HCT116 (cell line): Measurements from ENCODE around the gene VRK1. TPM values are rescaled to one million over a fixed set of nuclear protein-coding genes. Genes with fewer than 3 reads are reported as not detected.
"Not testable (repeated sequence)": the region's sequence is repeated elsewhere in the genome, so short reads cannot be mapped to it uniquely, and the experiment has no call there.

Source experiments
- ATAC-seq: fragments of 200-7000 bp; cut with Tn5 transposase; 2 replicates; pipeline ENCODE4 v1.9.1; 2020; ENCODE audit warnings: mild to moderate bottlenecking, moderate library complexity
- BruUV-seq: library from RNA; stranded (reverse); fragments of 400-500 nt; replicated peaks from 2 replicates; lab custom pipeline; 2021; lab: Mats Ljungman, UMichigan
- CTCF ChIA-PET: fragments of 300-600 bp; sonication (Branson Sonifier 250); formaldehyde crosslinking; loops from one replicate; lab custom pipeline; 2021; ENCODE audit warnings: antibody characterized with exemption; lab: Charles Lee
- POLR2A ChIA-PET: fragments of 300-600, 350-600 bp; sonication (Branson Sonifier 250); formaldehyde crosslinking; loops from one replicate; lab custom pipeline; 2021; ENCODE audit warnings: antibody characterized with exemption; lab: Charles Lee
- RAD21 ChIA-PET, 2 experiments: fragments of 300-600 bp; sonication (Branson Sonifier 250); formaldehyde crosslinking; loops; one replicate each; lab custom pipeline; 2023; ENCODE audit warnings: low total read pairs in 2 of 2; ENCODE audit not compliant: uncharacterized antibody in 2 of 2, unreplicated experiment in 2 of 2, low non-redundant PET in 1 of 2; lab: Charles Lee
- DNase-seq: peaks from one replicate; pipeline ENCODE4 v3.0.0-alpha.2; 2010; ENCODE audit warnings: low read depth, low spot score
- H2AFZ ChIP-seq: fragments of 200-600 bp; shearing (Covaris generic), sonication (generic); 2 replicates; pipeline ENCODE4 v1.6.1; 2017; ENCODE audit warnings: low read depth, mixed run types, mixed read lengths, antibody characterized with exemption, low read length; ENCODE audit not compliant: poor library complexity, severe bottlenecking
- H3K27ac ChIP-seq: 2 replicates; pipeline ENCODE4 v1.5.1; 2012; ENCODE audit warnings: low read depth, low read length
- H3K27me3 ChIP-seq: fragments of 200-600 bp; sonication (generic); 2 replicates; pipeline ENCODE4 v1.6.1; 2016; ENCODE audit warnings: mixed run types, low read length, mixed read lengths; ENCODE audit not compliant: insufficient read depth
- H3K36me3 ChIP-seq, 2 experiments: fragments of 200-500 bp in 1 of 2; fragments of 200-600 bp in 1 of 2; sonication (Bioruptor generic) in 1 of 2; sonication (generic) in 1 of 2; 2 replicates each; pipeline versions ENCODE4 v1.5.1 to v1.6.1; 2014 to 2016; ENCODE audit warnings: low read length in 2 of 2, inconsistent platforms in 1 of 2, mixed read lengths in 1 of 2, mixed run types in 1 of 2; ENCODE audit not compliant: insufficient read depth in 2 of 2, control insufficient read depth in 1 of 2
- H3K4me1 ChIP-seq, 2 experiments: fragments of 200-600 bp in 1 of 2; sonication (generic) in 1 of 2; 2 replicates each; pipeline versions ENCODE4 v1.5.1 to v1.6.1; 2012 to 2017; ENCODE audit warnings: low read length in 2 of 2, inconsistent platforms in 1 of 2, mild to moderate bottlenecking in 1 of 2, mixed read lengths in 1 of 2, mixed run types in 1 of 2, moderate library complexity in 1 of 2; ENCODE audit not compliant: insufficient read depth in 2 of 2, control insufficient read depth in 1 of 2
- H3K4me2 ChIP-seq: fragments of 200-600 bp; sonication (generic); 2 replicates; pipeline ENCODE4 v1.6.1; 2017; ENCODE audit warnings: mixed run types, low read length, mixed read lengths
- H3K4me3 ChIP-seq, 2 experiments: fragments of 200-600 bp in 1 of 2; sonication (generic) in 1 of 2; replicated peaks in 1 of 2; 2 replicates each; pipeline ENCODE4 v1.5.1; 2011 to 2016; ENCODE audit warnings: low read length in 2 of 2, control low read depth in 1 of 2, low read depth in 1 of 2, mild to moderate bottlenecking in 1 of 2, mixed read lengths in 1 of 2, mixed run types in 1 of 2
- H3K79me2 ChIP-seq: fragments of 200-600 bp; sonication (generic); 2 replicates; pipeline ENCODE4 v1.6.1; 2017; ENCODE audit warnings: mild to moderate bottlenecking, mixed run types, low read length, moderate library complexity, mixed read lengths; ENCODE audit not compliant: insufficient read depth
- H3K9ac ChIP-seq: fragments of 200-600 bp; sonication (generic); 2 replicates; pipeline ENCODE4 v1.6.1; 2016; ENCODE audit warnings: low read length, mixed read lengths
- H3K9me2 ChIP-seq: fragments of 200-600 bp; sonication (generic), shearing (Covaris generic); 2 replicates; pipeline ENCODE4 v1.6.1; 2017; ENCODE audit warnings: mixed run types, mild to moderate bottlenecking, moderate library complexity; ENCODE audit not compliant: insufficient read depth
- H3K9me3 ChIP-seq, 2 experiments: fragments of 200-500 bp in 1 of 2; fragments of 200-600 bp in 1 of 2; sonication (Bioruptor generic) in 1 of 2; sonication (generic) in 1 of 2; 2 replicates each; pipeline ENCODE4 v1.6.1; 2014 to 2017; ENCODE audit warnings: low read length in 2 of 2, mixed read lengths in 2 of 2, inconsistent platforms in 1 of 2, low read depth in 1 of 2, mild to moderate bottlenecking in 1 of 2, mixed run types in 1 of 2, moderate library complexity in 1 of 2; ENCODE audit not compliant: control insufficient read depth in 1 of 2, insufficient read depth in 1 of 2
- H4K20me1 ChIP-seq: fragments of 200-600 bp; sonication (generic), shearing (Covaris generic); 2 replicates; pipeline ENCODE4 v1.6.1; 2017; ENCODE audit warnings: mixed run types, mild to moderate bottlenecking, moderate library complexity; ENCODE audit not compliant: insufficient read depth
- ELF1 ChIP-seq: IDR thresholded peaks from 2 replicates; pipeline ENCODE4 v1.6.1; 2012; ENCODE audit warnings: low read depth, borderline replicate concordance
- POLR2A ChIP-seq: IDR thresholded peaks from 2 replicates; pipeline ENCODE4 v1.7.0; 2011; ENCODE audit warnings: borderline replicate concordance; ENCODE audit not compliant: insufficient read depth, insufficient read length; ENCODE audit errors: extremely low read depth
- SIN3A ChIP-seq: IDR thresholded peaks from 2 replicates; pipeline ENCODE4 v1.6.1; 2012; ENCODE audit warnings: low read depth
- intact Hi-C: fragments of 100-400 bp; cut with micrococcal nuclease; formaldehyde crosslinking; loops from 2 replicates; pipeline ENCODE4 v1.10.0; 2022
- total RNA-seq: library from RNA; stranded (reverse); gene quantifications from one replicate; pipeline ENCODE4 v1.2.1, GENCODE V29; 2021; ENCODE audit not compliant: unreplicated experiment
- TF ChIP-seq, protein P1 (sequence below): IDR thresholded peaks from 2 replicates; pipeline ENCODE4 v1.6.1; 2012
- TF ChIP-seq, protein P2 (sequence below): IDR thresholded peaks from 2 replicates; pipeline ENCODE4 v1.6.1; 2012; ENCODE audit warnings: low read depth

The VRK1 gene
- total RNA-seq, 1 experiment from 2014 or later = 51.4 TPM

DNA sequence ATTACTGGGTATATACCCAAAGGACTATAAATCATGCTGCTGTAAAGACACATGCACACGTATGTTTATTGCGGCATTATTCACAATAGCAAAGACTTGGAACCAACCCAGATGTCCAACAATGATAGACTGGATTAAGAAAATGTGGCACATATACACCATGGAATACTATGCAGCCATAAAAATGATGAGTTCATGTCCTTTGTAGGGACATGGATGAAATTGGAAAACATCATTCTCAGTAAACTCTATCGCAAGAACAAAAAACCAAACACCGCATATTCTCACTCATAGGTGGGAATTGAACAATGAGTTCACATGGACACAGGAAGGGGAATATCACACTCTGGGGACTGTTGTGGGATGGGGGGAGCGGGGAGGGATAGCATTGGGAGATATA lies 86.8 kb downstream of the VRK1 start:
- CTCF ChIA-PET, H3K4me1 ChIP-seq, POLR2A ChIA-PET, H3K9ac ChIP-seq, H3K79me2 ChIP-seq, ATAC-seq, H3K4me3 ChIP-seq, H3K9me3 ChIP-seq, intact Hi-C loops, BruUV-seq, H3K27ac ChIP-seq, H2AFZ ChIP-seq, H3K4me2 ChIP-seq, RAD21 ChIA-PET, DNase-seq, H3K9me2 ChIP-seq, H3K27me3 ChIP-seq, H4K20me1 ChIP-seq: not testable (repeated sequence)
- H3K36me3 ChIP-seq = peaks cover 0 to 11% of the 10 kb centered on the region in 2 experiments; a peak in 1 of 4 replicates

DNA sequence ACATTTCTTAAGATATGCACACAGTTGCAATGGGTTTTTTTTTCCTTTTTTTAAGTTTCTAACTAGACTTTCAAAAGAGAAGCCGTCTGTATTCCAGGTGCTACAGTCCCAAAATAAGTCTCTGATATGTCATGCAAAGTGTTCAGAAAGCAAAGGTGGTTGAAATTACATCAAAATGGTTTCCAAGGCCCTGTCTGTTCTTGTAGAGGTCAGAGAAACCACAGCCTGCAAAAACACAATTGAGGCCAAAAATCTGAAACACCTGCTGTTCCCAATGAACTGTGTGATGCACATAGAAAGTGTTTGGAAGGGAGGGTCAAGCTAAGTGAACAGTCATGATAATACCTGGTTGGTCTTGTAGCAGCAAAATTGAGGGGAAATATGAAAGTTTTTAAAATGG lies 91.0 kb downstream of the VRK1 start:
- Histone ChIP-seq H3K79me2 (no peaks in the 10 kb centered on the region), H3K9me3 (no peaks in the 10 kb centered on the region), H3K27ac (no peak overlapping the region), H3K4me1 (no peaks in the 10 kb centered on the region), H4K20me1 (no peaks in the 10 kb centered on the region; the same call in 1 of the 2 replicates), H3K9ac (no peak overlapping the region), H2AFZ (no peak overlapping the region), H3K27me3 (no peaks in the 10 kb centered on the region), H3K4me2 (no peak overlapping the region), H3K36me3 (no peaks in the 10 kb centered on the region), H3K4me3 (no peak overlapping the region), H3K9me2 (no peaks in the 10 kb centered on the region)
- no TSS peak for BruUV-seq
- TF ChIP-seq ELF1 (no peak), POLR2A (no peak), SIN3A (no peak)
- TF ChIP-seq, protein P1, sequence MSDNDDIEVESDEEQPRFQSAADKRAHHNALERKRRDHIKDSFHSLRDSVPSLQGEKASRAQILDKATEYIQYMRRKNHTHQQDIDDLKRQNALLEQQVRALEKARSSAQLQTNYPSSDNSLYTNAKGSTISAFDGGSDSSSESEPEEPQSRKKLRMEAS = no peak
- TF ChIP-seq, protein P2, sequence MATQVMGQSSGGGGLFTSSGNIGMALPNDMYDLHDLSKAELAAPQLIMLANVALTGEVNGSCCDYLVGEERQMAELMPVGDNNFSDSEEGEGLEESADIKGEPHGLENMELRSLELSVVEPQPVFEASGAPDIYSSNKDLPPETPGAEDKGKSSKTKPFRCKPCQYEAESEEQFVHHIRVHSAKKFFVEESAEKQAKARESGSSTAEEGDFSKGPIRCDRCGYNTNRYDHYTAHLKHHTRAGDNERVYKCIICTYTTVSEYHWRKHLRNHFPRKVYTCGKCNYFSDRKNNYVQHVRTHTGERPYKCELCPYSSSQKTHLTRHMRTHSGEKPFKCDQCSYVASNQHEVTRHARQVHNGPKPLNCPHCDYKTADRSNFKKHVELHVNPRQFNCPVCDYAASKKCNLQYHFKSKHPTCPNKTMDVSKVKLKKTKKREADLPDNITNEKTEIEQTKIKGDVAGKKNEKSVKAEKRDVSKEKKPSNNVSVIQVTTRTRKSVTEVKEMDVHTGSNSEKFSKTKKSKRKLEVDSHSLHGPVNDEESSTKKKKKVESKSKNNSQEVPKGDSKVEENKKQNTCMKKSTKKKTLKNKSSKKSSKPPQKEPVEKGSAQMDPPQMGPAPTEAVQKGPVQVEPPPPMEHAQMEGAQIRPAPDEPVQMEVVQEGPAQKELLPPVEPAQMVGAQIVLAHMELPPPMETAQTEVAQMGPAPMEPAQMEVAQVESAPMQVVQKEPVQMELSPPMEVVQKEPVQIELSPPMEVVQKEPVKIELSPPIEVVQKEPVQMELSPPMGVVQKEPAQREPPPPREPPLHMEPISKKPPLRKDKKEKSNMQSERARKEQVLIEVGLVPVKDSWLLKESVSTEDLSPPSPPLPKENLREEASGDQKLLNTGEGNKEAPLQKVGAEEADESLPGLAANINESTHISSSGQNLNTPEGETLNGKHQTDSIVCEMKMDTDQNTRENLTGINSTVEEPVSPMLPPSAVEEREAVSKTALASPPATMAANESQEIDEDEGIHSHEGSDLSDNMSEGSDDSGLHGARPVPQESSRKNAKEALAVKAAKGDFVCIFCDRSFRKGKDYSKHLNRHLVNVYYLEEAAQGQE = no peak
- DNase-seq (no peak), ATAC-seq (no peak)
- intact Hi-C loops = no loop called here
- ChIA-PET CTCF (no interaction called here), RAD21 (no interaction called here), POLR2A (no interaction called here)
